Peyer's patch (tissue), 4 donors: Measurements from ENCODE around the gene EBI3. TPM values are rescaled to one million over a fixed set of nuclear protein-coding genes. Genes with fewer than 3 reads are reported as not detected.

Experiments
- DNase-seq, 3 donors: peaks; one replicate each; pipeline ENCODE4 v3.0.0-alpha.2; 2017 to 2019
- H3K27ac ChIP-seq, 4 donors: fragments of 200-600 bp; sonication (generic); one replicate each; pipeline ENCODE4 v1.5.1; 2016 to 2019
- H3K27me3 ChIP-seq, 2 donors: fragments of 200-600 bp; sonication (generic); one replicate each; pipeline ENCODE4 v1.5.1; 2019
- H3K36me3 ChIP-seq, 3 donors: fragments of 200-600 bp; sonication (generic); one replicate each; pipeline ENCODE4 v1.5.1; 2016 to 2019
- H3K4me1 ChIP-seq, 4 donors: fragments of 200-600 bp; sonication (generic); one replicate each; pipeline ENCODE4 v1.5.1; 2016 to 2019
- H3K4me3 ChIP-seq, 4 donors: fragments of 200-600 bp; sonication (generic); 1 replicate in 3 of 4; 2 replicates in 1 of 4; pipeline ENCODE4 v1.5.1; 2016 to 2019; ENCODE audit warnings: mild to moderate bottlenecking in 1 of 4
- H3K9me3 ChIP-seq, 4 donors: fragments of 200-600 bp; sonication (generic); one replicate each; pipeline ENCODE4 v1.5.1; 2016 to 2019; ENCODE audit warnings: mild to moderate bottlenecking in 1 of 4
- CTCF ChIP-seq, 6 experiments: fragments of 450-650 bp in 4 of 6; fragments of 200-600 bp in 2 of 6; sonication (generic) in 1 of 6; IDR thresholded peaks; one replicate each; pipeline ENCODE4 v1.5.1; 2017 to 2019; ENCODE audit warnings: antibody characterized with exemption in 6 of 6, mild to moderate bottlenecking in 3 of 6, moderate library complexity in 1 of 6
- POLR2A ChIP-seq, 2 donors: fragments of 450-650 bp; IDR thresholded peaks; one replicate each; pipeline ENCODE4 v1.5.1; 2017; ENCODE audit warnings: antibody characterized with exemption in 2 of 2, mild to moderate bottlenecking in 2 of 2, moderate library complexity in 2 of 2
- total RNA-seq, 4 donors: library from RNA; depleted of rRNA; stranded (reverse); fragments of >200 nt; gene quantifications; one replicate each; pipeline ENCODE4 v1.1.0, GENCODE V29; 2016

EBI3 gene
- total RNA-seq, 4 donors from 2014 or later = 1.4 to 12.4 (median 1.9) TPM; not detected in 1

- Histone ChIP-seq H3K4me3 (no peak overlapping the region), H3K9me3 (no peaks in the 10 kb centered on the region), H3K27ac (no peak overlapping the region), H3K27me3 (peaks cover 0 to 13% of the 10 kb centered on the region in 2 donors), H3K4me1 (peaks cover 0 to 8% (median 0%) of the 10 kb centered on the region in 4 donors), H3K36me3 (no peaks in the 10 kb centered on the region)
- no peak for TF ChIP-seq CTCF (IDR thresholded peaks at IDR 0.05)
- TF ChIP-seq POLR2A (IDR thresholded peaks at IDR 0.05) = no peak
- DNase-seq = no peak
Observed at GRCh38 chr19:4198467-4199126, 30.7 kb upstream of the EBI3 start.

GRCh38 chr19:4199699-4200293 is 29.5 kb upstream of the EBI3 start:
- TF ChIP-seq POLR2A (IDR thresholded peaks at IDR 0.05) = no peak
- peak in 3 of 6 experiments; percentile 42 to 53 (median 49) for TF ChIP-seq CTCF (IDR thresholded peaks at IDR 0.05)

GRCh38 chr19:4200940-4201542 is 28.3 kb upstream of the EBI3 start:
- Histone ChIP-seq H3K27me3 (peaks cover 0 to 13% of the 10 kb centered on the region in 2 donors), H3K4me3 (no peak overlapping the region), H3K36me3 (no peaks in the 10 kb centered on the region), H3K4me1 (peaks cover 0 to 8% (median 0%) of the 10 kb centered on the region in 4 donors), H3K9me3 (no peaks in the 10 kb centered on the region), H3K27ac (no peak overlapping the region)
- no peak for DNase-seq
- TF ChIP-seq CTCF (IDR thresholded peaks at IDR 0.05) (no peak), POLR2A (IDR thresholded peaks at IDR 0.05) (no peak)

More at GRCh38 chr19:4199699-4200293, 29.5 kb upstream of the EBI3 start:
- H3K4me3 ChIP-seq = no peak overlapping the region
- H3K27ac ChIP-seq = no peak overlapping the region
- H3K9me3 ChIP-seq = no peaks in the 10 kb centered on the region
- H3K4me1 ChIP-seq = peaks cover 0 to 8% (median 0%) of the 10 kb centered on the region in 4 donors
- peaks cover 0 to 13% of the 10 kb centered on the region in 2 donors for H3K27me3 ChIP-seq
- peak in 2 of 3 donors; percentile 58 to 60 for DNase-seq
- no peaks in the 10 kb centered on the region for H3K36me3 ChIP-seq

- TF ChIP-seq CTCF (IDR thresholded peaks at IDR 0.05) (no peak), POLR2A (IDR thresholded peaks at IDR 0.05) (no peak)
- peaks cover 0 to 13% of the 10 kb centered on the region in 2 donors for H3K27me3 ChIP-seq
- peaks cover 0 to 8% (median 0%) of the 10 kb centered on the region in 4 donors for H3K4me1 ChIP-seq
- no peak overlapping the region for H3K4me3 ChIP-seq
- no peak overlapping the region for H3K27ac ChIP-seq
- H3K36me3 ChIP-seq = no peaks in the 10 kb centered on the region
- no peaks in the 10 kb centered on the region for H3K9me3 ChIP-seq
- DNase-seq = no peak
Observed at GRCh38 chr19:4201798-4202197, 27.5 kb upstream of the EBI3 start.

- Histone ChIP-seq H3K9me3 (no peaks in the 10 kb centered on the region), H3K27ac (no peak overlapping the region), H3K27me3 (no peaks in the 10 kb centered on the region), H3K36me3 (no peaks in the 10 kb centered on the region), H3K4me3 (no peak overlapping the region), H3K4me1 (no peaks in the 10 kb centered on the region)
- DNase-seq = no peak
- TF ChIP-seq CTCF (IDR thresholded peaks at IDR 0.05) (peak in 3 of 6 experiments; percentile 22 to 35 (median 33)), POLR2A (IDR thresholded peaks at IDR 0.05) (no peak)
Observed at GRCh38 chr19:4206818-4207484, 22.4 kb upstream of the EBI3 start.
